Lower lobe of right lung (tissue), 2 donors: ENCODE results near the gene COL21A1. TPM values are rescaled to one million over a fixed set of nuclear protein-coding genes. Genes with fewer than 3 reads are reported as not detected.

Source experiments
- ATAC-seq, 2 donors: fragments of 200-7000 bp; cut with Tn5 transposase; one replicate each; pipeline ENCODE4 v1.9.1; 2020 to 2022; ENCODE audit warnings: mild to moderate bottlenecking in 2 of 2, moderate library complexity in 2 of 2
- DNase-seq: peaks from one replicate; pipeline ENCODE4 v3.0.0-alpha.2; 2020
- H3K27ac ChIP-seq: fragments of 200-600 bp; one replicate; pipeline ENCODE4 v1.8.0; 2022
- H3K27me3 ChIP-seq: fragments of 200-600 bp; one replicate; pipeline ENCODE4 v1.8.0; 2022; ENCODE audit warnings: low read depth
- H3K36me3 ChIP-seq: fragments of 200-600 bp; one replicate; pipeline ENCODE4 v1.8.0; 2022; ENCODE audit warnings: mild to moderate bottlenecking
- H3K4me1 ChIP-seq: fragments of 200-600 bp; one replicate; pipeline ENCODE4 v1.8.0; 2022
- H3K4me3 ChIP-seq: fragments of 200-600 bp; one replicate; pipeline ENCODE4 v1.8.0; 2022; ENCODE audit warnings: mild to moderate bottlenecking
- H3K9me3 ChIP-seq: fragments of 200-600 bp; one replicate; pipeline ENCODE4 v1.8.0; 2022
- intact Hi-C: fragments of 100-400 bp; cut with DNase I; formaldehyde crosslinking; loops from one replicate; pipeline ENCODE4 v1.11.0; 2022
- total RNA-seq: library from RNA; stranded (reverse); fragmentation: NEBNext Ultra II Directional; extraction: Animal tissue kit (Norgen Biotek cat#: 25700); gene quantifications from one replicate; pipeline ENCODE4 v1.2.1, GENCODE V29; 2021
- TF ChIP-seq, protein P1 (sequence below): fragments of 200-600 bp; IDR thresholded peaks from one replicate; pipeline ENCODE4 v1.8.0; 2022; ENCODE audit warnings: antibody characterized with exemption, mild to moderate bottlenecking
- donor health status: DM: no; HTN: yes; CAD: no; lungs with severe emphysema.

COL21A1 gene
- total RNA-seq, 1 donor from 2014 or later = 9.4 TPM

DNA sequence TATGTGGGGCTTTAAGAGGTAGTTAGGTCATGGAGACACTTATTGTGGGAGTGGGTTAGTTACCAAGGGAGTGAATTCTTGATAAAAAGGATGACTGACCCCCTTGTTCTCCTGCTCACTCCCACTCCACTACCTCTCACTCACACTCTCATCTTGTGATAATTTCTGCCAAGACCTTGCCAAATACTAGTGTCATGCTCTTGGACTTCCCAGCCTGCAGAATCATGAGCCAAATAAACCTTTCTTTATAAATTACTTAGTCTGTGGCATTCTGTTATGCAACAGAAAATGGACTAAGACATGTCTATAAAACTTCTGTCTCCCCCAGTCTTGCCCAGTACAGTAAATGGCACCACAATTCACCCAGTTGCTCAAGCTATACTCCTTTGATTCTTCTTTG is 93.3 kb downstream of the COL21A1 start:
- intact Hi-C loops = no loop called here
- H3K4me3 ChIP-seq = no peak overlapping the region
- H3K27ac ChIP-seq = no peak overlapping the region
- peaks cover 11% of the 10 kb centered on the region for H3K9me3 ChIP-seq
- H3K36me3 ChIP-seq = no peaks in the 10 kb centered on the region
- TF ChIP-seq, protein P1, sequence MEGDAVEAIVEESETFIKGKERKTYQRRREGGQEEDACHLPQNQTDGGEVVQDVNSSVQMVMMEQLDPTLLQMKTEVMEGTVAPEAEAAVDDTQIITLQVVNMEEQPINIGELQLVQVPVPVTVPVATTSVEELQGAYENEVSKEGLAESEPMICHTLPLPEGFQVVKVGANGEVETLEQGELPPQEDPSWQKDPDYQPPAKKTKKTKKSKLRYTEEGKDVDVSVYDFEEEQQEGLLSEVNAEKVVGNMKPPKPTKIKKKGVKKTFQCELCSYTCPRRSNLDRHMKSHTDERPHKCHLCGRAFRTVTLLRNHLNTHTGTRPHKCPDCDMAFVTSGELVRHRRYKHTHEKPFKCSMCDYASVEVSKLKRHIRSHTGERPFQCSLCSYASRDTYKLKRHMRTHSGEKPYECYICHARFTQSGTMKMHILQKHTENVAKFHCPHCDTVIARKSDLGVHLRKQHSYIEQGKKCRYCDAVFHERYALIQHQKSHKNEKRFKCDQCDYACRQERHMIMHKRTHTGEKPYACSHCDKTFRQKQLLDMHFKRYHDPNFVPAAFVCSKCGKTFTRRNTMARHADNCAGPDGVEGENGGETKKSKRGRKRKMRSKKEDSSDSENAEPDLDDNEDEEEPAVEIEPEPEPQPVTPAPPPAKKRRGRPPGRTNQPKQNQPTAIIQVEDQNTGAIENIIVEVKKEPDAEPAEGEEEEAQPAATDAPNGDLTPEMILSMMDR = no peak
- ATAC-seq = no peak
- H3K27me3 ChIP-seq = no peaks in the 10 kb centered on the region
- H3K4me1 ChIP-seq = no peaks in the 10 kb centered on the region
- no peak for DNase-seq

DNA sequence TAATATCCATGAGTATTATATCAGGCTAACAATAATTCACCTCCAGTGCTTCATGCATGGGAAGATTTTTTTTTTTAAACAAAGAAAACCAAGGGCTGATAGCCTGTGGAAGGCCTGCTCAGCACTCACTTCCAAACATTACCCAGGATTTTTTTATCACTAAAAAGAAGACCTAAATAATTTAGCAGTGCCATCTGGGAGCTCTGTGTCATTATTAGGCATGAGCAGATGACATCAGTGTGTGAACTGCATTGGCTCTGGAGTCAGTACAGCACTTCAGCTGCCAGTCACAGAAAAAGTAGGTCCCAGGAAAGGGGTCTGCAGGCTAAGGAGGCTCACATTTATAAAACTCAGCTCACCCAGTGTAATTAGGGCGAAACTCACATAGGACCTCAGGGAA is 94.8 kb downstream of the COL21A1 start:
- H3K9me3 ChIP-seq = peaks cover 11% of the 10 kb centered on the region
- intact Hi-C loops = no loop called here
- H3K27me3 ChIP-seq = no peaks in the 10 kb centered on the region
- H3K4me3 ChIP-seq = no peak overlapping the region
- no peaks in the 10 kb centered on the region for H3K36me3 ChIP-seq
- H3K27ac ChIP-seq = no peak overlapping the region
- DNase-seq = no peak
- TF ChIP-seq, protein P1 = no peak
- no peak for ATAC-seq
- no peaks in the 10 kb centered on the region for H3K4me1 ChIP-seq

DNA sequence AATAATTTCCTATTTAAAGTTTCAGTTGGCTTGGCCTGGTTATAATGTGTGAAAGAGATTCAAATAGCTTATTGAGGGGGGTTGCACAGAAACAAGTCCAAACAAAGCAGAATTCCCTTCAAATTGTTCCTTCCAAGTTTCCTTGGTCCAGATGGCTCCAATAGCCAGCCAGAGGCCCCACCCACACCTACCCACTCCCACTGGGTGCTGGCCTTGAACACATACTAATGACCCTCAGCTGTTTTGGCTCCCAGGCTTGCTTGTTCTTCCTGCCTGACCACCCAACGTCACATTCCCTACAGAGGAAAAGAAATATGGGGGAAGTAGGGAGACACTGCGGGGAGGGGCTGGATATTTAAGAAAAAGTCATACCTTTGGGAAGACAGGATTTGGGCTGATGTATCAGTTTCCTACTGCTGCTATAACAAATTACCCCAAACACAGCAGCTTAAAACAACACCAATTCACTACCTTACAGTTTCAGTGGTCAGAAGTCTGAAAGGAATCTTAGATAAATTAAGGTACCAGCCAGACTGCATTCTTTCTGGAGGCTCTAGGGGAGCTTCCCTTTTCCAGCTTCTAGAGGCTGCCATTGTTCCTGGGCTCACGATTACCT is 95.7 kb downstream of the COL21A1 start:
- Histone ChIP-seq H3K27me3 (no peaks in the 10 kb centered on the region), H3K4me3 (no peak overlapping the region), H3K4me1 (no peaks in the 10 kb centered on the region), H3K36me3 (no peaks in the 10 kb centered on the region), H3K9me3 (peaks cover 11% of the 10 kb centered on the region), H3K27ac (no peak overlapping the region)
- TF ChIP-seq, protein P1 = no peak
- ATAC-seq (no peak), DNase-seq (no peak)
- intact Hi-C loops = no loop called here

GRCh38 chr6:56148488-56149186 is 98.7 kb downstream of the COL21A1 start:
- no peak overlapping the region for H3K27ac ChIP-seq
- intact Hi-C loops = no loop called here

DNA sequence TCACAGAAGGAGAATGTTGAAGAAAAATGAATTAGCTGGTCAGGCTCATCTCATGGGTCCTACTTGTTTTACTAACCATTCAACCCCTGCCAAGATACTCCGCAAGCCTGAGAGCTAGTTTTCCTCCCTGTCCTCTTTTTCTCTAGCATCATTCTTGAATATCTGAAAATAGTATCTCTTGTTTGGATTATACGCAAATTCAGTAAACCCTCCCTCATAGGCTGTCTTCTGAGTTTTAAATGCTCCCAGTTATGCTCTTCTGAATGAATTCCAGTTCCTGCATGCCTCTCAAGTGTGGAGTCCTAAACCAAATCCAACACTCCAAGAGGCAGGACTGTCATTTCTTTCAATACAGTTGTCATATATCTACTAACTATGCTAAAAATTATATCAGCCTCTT is 99.6 kb downstream of the COL21A1 start:
- H3K27ac ChIP-seq = no peak overlapping the region
- H3K4me3 ChIP-seq = no peak overlapping the region
- intact Hi-C loops = no loop called here
- H3K36me3 ChIP-seq = no peaks in the 10 kb centered on the region
- no peaks in the 10 kb centered on the region for H3K4me1 ChIP-seq
- DNase-seq = no peak
- H3K27me3 ChIP-seq = no peaks in the 10 kb centered on the region
- no peak for ATAC-seq
- TF ChIP-seq, protein P1 = no peak
- H3K9me3 ChIP-seq = no peaks in the 10 kb centered on the region

More at GRCh38 chr6:56148488-56149186, 98.7 kb downstream of the COL21A1 start:
- Histone ChIP-seq H3K36me3 (no peaks in the 10 kb centered on the region), H3K4me3 (no peak overlapping the region), H3K27me3 (no peaks in the 10 kb centered on the region), H3K4me1 (no peaks in the 10 kb centered on the region), H3K9me3 (peaks cover 2% of the 10 kb centered on the region)
- DNase-seq = no peak
- TF ChIP-seq, protein P1 = no peak
- ATAC-seq = no peak
